ENCODE data around the gene PDZD2. TPM values are rescaled to one million over a fixed set of nuclear protein-coding genes. Genes with fewer than 3 reads are reported as not detected.

Gene PDZD2
- total and polyA plus RNA-seq, 11 donors: 28.3 to 116 (median 80.6) TPM

GRCh38 chr5:31620026-31620425, 18.9 kb upstream of the PDZD2 start:
- H3K9me3 ChIP-seq: peaks cover 0 to 6% (median 0%) of the 10 kb centered on the region in 12 donors
- WGBS, 4 donors: 79 to 89% (median 83%) methylated on average over 4 of the region's 4 CpGs
- no peaks in the 10 kb centered on the region for H3K36me3 ChIP-seq
- H3K4me3 ChIP-seq: no peak overlapping the region
- H3K27ac ChIP-seq: no peak overlapping the region
- ATAC-seq (no peak), DNase-seq (no peak)
- no peak for TF ChIP-seq POLR2A (IDR thresholded peaks at IDR 0.05)
- TF ChIP-seq CTCF (IDR thresholded peaks at IDR 0.05): no peak
- intact Hi-C loops (cut with DNase I): no loop called here
- peaks cover 0 to 23% (median 0%) of the 10 kb centered on the region in 12 donors for H3K4me1 ChIP-seq
- H3K27me3 ChIP-seq: no peaks in the 10 kb centered on the region

GRCh38 chr5:31623249-31623648, 15.7 kb upstream of the PDZD2 start:
- no peak for DNase-seq
- intact Hi-C loops (cut with DNase I): no loop called here
- Histone ChIP-seq H3K4me1 (peaks cover 0 to 30% (median 5%) of the 10 kb centered on the region in 12 donors), H3K27me3 (no peaks in the 10 kb centered on the region), H3K9me3 (no peaks in the 10 kb centered on the region), H3K4me3 (no peak overlapping the region), H3K27ac (peak overlapping the region in 1 of 12 donors; percentile 16), H3K36me3 (no peaks in the 10 kb centered on the region)
- WGBS, 4 donors: 54 to 67% (median 65%) methylated on average over 4 of the region's 4 CpGs
- TF ChIP-seq CTCF (IDR thresholded peaks at IDR 0.05): no peak
- no peak for TF ChIP-seq POLR2A (IDR thresholded peaks at IDR 0.05)
- ATAC-seq: no peak

DNA sequence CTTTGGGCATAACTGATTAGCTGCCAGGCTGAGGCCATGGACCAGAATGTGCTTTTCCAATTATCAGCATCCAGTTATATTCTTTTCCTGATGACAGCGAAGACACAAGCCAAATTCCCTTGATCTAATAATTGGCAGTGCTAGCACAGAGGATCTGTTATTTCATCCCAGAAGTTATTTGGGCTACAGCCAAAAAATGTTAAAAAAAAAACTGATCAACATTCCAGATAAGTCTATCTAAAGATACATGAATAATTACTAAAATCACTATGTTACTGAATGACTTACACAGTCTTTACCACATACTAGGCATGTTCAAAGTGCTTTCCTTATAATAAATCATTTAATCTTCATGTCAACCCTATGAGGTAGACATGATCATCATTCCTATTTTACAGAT, 13.5 kb upstream of the PDZD2 start:
- DNase-seq (no peak), ATAC-seq (no peak)
- Histone ChIP-seq H3K4me1 (peaks cover 0 to 18% (median 3%) of the 10 kb centered on the region in 12 donors), H3K27ac (peak overlapping the region in 5 of 12 donors; percentile 35 to 76 (median 52)), H3K36me3 (no peaks in the 10 kb centered on the region), H3K9me3 (no peaks in the 10 kb centered on the region), H3K27me3 (no peaks in the 10 kb centered on the region), H3K4me3 (peak overlapping the region in 2 of 12 donors; percentile 23 to 27)
- 44 to 63% (median 54%) methylated on average over 1 of the region's 1 CpG for WGBS, 4 donors
- intact Hi-C loops (cut with DNase I): no loop called here
- TF ChIP-seq CTCF (IDR thresholded peaks at IDR 0.05): no peak
- TF ChIP-seq POLR2A (IDR thresholded peaks at IDR 0.05): no peak

GRCh38 chr5:31626156-31626555, 12.8 kb upstream of the PDZD2 start:
- Histone ChIP-seq H3K9me3 (no peaks in the 10 kb centered on the region), H3K27ac (peak overlapping the region in 8 of 12 donors; percentile 1 to 76 (median 49)), H3K4me3 (peak overlapping the region in 2 of 12 donors; percentile 23 to 27), H3K27me3 (no peaks in the 10 kb centered on the region), H3K4me1 (peaks cover 0 to 22% (median 4%) of the 10 kb centered on the region in 12 donors), H3K36me3 (no peaks in the 10 kb centered on the region)
- peak in 4 of 5 donors; percentile 54 to 74 (median 70) for DNase-seq
- intact Hi-C loops (cut with DNase I): no loop called here
- ATAC-seq: peak; percentile 15 to 67 (median 60)
- 27 to 36% (median 32%) methylated on average over 3 of the region's 3 CpGs for WGBS, 4 donors
- TF ChIP-seq POLR2A (IDR thresholded peaks at IDR 0.05) (peak in 1 of 2 donors; percentile 44), CTCF (IDR thresholded peaks at IDR 0.05) (no peak)

Data from heart left ventricle (tissue), 16 donors.